ENCODE measurements around the gene WIPF1.

Gene WIPF1

DNA sequence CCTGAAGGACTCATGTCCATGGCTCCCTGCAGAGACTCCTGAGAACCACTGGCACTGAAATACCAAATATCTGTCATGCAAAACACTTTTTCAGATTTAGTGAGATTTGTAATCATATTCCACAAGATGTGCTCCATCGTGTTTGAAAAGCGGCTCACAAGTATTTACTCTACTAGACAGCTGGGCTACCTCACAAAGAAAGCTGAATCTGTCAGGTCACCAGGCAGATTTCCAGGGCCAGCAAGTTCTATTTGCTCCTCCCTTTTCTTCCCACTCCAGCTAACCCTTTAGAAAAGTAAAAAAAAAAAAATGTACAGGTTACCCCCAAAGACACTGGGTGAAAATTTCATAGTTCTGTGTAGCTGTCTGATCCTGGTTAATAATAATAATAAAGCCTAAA, 22.9 kb downstream of the WIPF1 start:
- DNase-seq (ENCODE audit: low spot score) = no peak
- TF ChIP-seq, protein P1, sequence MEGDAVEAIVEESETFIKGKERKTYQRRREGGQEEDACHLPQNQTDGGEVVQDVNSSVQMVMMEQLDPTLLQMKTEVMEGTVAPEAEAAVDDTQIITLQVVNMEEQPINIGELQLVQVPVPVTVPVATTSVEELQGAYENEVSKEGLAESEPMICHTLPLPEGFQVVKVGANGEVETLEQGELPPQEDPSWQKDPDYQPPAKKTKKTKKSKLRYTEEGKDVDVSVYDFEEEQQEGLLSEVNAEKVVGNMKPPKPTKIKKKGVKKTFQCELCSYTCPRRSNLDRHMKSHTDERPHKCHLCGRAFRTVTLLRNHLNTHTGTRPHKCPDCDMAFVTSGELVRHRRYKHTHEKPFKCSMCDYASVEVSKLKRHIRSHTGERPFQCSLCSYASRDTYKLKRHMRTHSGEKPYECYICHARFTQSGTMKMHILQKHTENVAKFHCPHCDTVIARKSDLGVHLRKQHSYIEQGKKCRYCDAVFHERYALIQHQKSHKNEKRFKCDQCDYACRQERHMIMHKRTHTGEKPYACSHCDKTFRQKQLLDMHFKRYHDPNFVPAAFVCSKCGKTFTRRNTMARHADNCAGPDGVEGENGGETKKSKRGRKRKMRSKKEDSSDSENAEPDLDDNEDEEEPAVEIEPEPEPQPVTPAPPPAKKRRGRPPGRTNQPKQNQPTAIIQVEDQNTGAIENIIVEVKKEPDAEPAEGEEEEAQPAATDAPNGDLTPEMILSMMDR (IDR thresholded peaks at IDR 0.05; ENCODE audit: borderline replicate concordance, control extremely low read depth, extremely low read depth, insufficient read depth, missing control alignments) = no peak
- in situ Hi-C loops (cut with MboI; ENCODE audit: low sequenced_read_pairs, unreplicated experiment) = no loop called here

DNA sequence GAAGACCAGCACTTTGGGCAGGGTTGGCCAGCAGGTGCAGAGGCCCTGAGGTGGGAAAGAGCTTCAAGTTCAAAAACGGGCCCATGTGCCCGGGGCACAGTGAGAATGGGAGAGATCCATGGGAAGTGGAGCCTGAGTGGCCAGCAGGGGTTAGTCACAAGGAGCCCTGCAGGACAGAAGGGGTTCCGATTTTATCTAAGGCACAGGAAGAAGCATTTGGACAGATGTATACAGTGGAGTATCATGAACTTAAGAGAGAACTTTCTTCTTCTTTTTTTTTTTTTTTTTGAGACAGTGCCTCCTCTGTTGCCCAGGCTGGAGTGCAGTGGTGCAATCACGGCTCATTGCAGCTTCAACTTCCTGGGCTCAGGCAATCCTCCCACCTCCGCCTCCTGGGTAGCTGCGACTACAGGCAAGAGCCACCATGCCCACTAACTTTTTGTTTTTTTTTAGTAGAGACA, 24.0 kb downstream of the WIPF1 start:
- TF ChIP-seq, protein P1 (IDR thresholded peaks at IDR 0.05; ENCODE audit: borderline replicate concordance, control extremely low read depth, extremely low read depth, insufficient read depth, missing control alignments) = no peak
- DNase-seq (ENCODE audit: low spot score) = no peak
- in situ Hi-C loops (cut with MboI; ENCODE audit: low sequenced_read_pairs, unreplicated experiment) = no loop called here

DNA sequence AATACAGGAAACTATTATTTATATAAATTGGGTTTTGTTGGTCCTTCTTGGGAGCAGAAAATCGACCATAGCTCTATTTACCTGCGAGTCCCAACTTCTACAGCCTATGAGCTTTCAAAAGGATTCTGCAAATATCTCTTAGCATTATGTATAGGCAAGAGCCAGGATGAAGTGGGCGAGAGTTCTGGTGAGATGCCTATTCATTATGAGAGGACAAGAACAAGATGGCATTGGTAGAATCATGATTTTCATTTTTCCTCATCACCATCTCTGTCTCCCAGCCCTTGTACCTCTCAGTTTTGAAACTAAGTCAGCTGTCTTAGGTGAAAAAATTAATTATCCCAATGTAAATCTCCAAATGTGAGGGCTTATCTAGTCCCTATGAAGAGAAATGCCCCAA, 25.0 kb downstream of the WIPF1 start:
- in situ Hi-C loops (cut with MboI; ENCODE audit: low sequenced_read_pairs, unreplicated experiment) = no loop called here
- DNase-seq (ENCODE audit: low spot score) = no peak
- TF ChIP-seq, protein P1 (IDR thresholded peaks at IDR 0.05; ENCODE audit: borderline replicate concordance, control extremely low read depth, extremely low read depth, insufficient read depth, missing control alignments) = no peak

DNA sequence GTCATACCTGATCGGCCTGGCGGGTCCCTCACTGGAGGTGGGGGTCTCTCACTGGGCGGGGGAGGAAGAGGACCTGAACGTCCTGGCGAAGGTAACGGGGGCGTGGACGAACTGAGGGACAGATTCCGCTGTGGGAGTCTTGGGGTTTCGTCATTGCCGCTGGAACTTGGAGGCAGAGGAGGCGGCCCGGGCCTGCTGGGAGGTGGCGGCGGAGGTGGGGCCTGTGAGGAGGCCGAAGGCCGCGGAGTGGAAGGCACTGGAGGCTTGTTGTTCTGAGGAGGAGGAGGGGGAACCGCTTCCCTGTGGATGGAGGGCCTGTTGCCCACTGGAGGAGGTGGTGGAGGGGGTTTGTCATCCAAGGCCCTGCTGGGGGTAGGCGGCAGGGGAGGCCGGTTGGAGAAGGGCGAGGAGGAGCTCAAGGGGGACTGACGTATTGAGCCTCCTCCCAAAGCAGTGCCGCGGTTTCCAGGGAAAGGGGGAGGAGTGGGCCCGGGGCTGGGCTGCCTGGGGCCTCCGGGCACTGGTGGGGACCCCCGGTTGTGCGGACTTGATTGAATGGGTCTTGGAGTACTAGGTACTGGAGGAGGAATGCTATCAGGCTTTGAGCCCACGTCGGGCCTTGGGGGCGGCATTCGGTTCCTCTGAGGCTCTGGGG, 25.8 kb downstream of the WIPF1 start:
- TF ChIP-seq, protein P1 (IDR thresholded peaks at IDR 0.05; ENCODE audit: borderline replicate concordance, control extremely low read depth, extremely low read depth, insufficient read depth, missing control alignments) = no peak
- in situ Hi-C loops (cut with MboI; ENCODE audit: low sequenced_read_pairs, unreplicated experiment) = no loop called here
- DNase-seq (ENCODE audit: low spot score) = no peak

DNA sequence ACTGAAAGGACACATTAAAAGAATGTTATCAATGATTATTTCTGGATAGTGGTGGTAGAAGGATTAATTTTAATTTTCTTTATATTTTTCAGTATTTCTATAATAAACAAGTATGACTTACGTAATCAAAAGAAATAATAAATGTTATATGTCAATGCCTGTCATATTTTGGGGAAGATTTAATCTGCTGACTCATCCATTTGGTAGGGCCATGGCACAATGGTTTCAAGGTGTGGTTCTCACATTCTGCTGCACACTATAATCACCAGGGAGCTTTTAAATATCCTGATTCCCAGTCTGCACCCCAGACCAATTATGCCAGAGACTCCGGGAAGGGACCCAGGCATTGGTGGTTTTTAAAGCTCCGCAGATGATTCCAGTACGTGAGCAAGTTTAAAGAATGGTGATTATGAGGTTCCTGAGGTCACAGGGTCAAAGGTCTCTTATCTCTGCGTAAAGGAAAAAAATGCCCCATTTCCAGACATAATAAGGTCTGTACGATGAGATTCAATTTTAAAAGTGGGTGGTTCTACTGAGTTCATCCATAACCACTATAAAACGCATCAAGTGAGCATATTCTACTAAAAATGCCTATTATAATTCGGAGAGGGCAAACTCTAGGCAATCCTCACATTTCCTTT, 27.2 kb downstream of the WIPF1 start:
- in situ Hi-C loops (cut with MboI; ENCODE audit: low sequenced_read_pairs, unreplicated experiment) = no loop called here
- no peak for DNase-seq (ENCODE audit: low spot score)
- TF ChIP-seq, protein P1 (IDR thresholded peaks at IDR 0.05; ENCODE audit: borderline replicate concordance, control extremely low read depth, extremely low read depth, insufficient read depth, missing control alignments) = no peak

DNA sequence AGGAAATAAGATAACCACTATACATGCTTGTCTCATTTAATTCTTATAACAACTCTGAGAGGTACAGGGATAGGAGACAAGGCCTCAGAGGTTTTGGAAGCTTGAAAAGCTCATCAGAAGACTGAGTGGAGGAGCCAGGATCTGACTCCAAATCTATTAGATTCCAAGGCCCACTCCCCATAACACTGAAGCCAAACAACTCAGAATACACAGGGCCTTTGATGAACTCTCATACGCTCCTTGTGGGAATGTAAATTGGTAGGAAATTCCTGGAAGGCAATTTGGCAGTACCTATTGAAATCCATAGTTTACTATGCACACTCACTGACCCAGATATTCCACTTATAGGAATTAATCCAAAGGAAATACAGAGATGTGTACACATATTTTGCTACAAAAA, 27.9 kb downstream of the WIPF1 start:
- TF ChIP-seq, protein P1 (IDR thresholded peaks at IDR 0.05; ENCODE audit: borderline replicate concordance, control extremely low read depth, extremely low read depth, insufficient read depth, missing control alignments) = no peak
- DNase-seq (ENCODE audit: low spot score) = no peak
- in situ Hi-C loops (cut with MboI; ENCODE audit: low sequenced_read_pairs, unreplicated experiment) = no loop called here
